Stimulated activated memory B cell treated with anti-CD40 and anti-IgM and Interleukin-4, amounts not matched to agents 10 μg/mL and 1 μg/mL and 100 μg/mL, for 72 hours (primary cell): Measurements from ENCODE around the gene RAB7B.

ENCODE experiments used
- ATAC-seq: fragments of 150-1000 bp; cut with Tn5 transposase; 2 replicates; pipeline ENCODE4 v1.10.0; 2021
- H3K27ac Mint-ChIP-seq: one replicate; pipeline ENCODE4 v1.8.0; 2022; ENCODE audit warnings: mild to moderate bottlenecking, mixed read lengths
- H3K27me3 Mint-ChIP-seq: one replicate; pipeline ENCODE4 v1.8.0; 2022; ENCODE audit warnings: mixed read lengths
- H3K36me3 Mint-ChIP-seq: one replicate; pipeline ENCODE4 v1.8.0; 2022; ENCODE audit warnings: mixed read lengths
- H3K4me1 Mint-ChIP-seq: one replicate; pipeline ENCODE4 v1.8.0; 2022; ENCODE audit warnings: mixed read lengths
- H3K4me3 Mint-ChIP-seq: one replicate; pipeline ENCODE4 v1.8.0; 2022; ENCODE audit warnings: mild to moderate bottlenecking, moderate library complexity, mixed read lengths
- H3K9me3 Mint-ChIP-seq: one replicate; pipeline ENCODE4 v1.8.0; 2022; ENCODE audit warnings: mixed read lengths

RAB7B gene

GRCh38 chr1:205961405-205961804 lies 41.8 kb downstream of the RAB7B start:
- no peaks in the 10 kb centered on the region for H3K9me3 Mint-ChIP-seq
- H3K4me1 Mint-ChIP-seq, result peaks cover 7% of the 10 kb centered on the region
- ATAC-seq, result peak; percentile 10
- no peak overlapping the region for H3K4me3 Mint-ChIP-seq
- peaks cover 48% of the 10 kb centered on the region for H3K27me3 Mint-ChIP-seq
- no peak overlapping the region for H3K27ac Mint-ChIP-seq
- H3K36me3 Mint-ChIP-seq, result no peaks in the 10 kb centered on the region

DNA sequence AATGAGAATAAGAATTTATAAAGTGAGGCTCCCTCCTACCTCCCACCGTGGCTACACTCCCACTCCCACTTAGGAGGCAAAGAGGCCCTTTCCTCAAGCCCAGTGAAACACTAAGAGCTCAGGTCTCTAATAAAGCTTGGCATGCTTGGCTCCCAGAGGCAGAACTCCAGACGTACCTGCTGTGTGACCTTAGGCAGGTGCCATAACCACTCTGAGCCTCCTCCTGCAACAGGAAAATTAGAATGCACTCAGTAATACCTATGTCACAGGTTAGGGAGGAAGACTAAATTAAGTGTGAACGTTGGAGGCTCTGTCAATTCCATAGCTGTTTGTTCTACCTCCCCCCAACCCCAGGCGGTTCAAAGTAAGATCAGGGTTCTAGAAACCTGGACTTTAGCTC lies 43.4 kb downstream of the RAB7B start:
- H3K36me3 Mint-ChIP-seq, result no peaks in the 10 kb centered on the region
- peaks cover 7% of the 10 kb centered on the region for H3K4me1 Mint-ChIP-seq
- H3K27me3 Mint-ChIP-seq, result peaks cover 57% of the 10 kb centered on the region
- H3K27ac Mint-ChIP-seq, result no peak overlapping the region
- H3K9me3 Mint-ChIP-seq, result no peaks in the 10 kb centered on the region
- ATAC-seq, result no peak
- H3K4me3 Mint-ChIP-seq, result no peak overlapping the region

DNA sequence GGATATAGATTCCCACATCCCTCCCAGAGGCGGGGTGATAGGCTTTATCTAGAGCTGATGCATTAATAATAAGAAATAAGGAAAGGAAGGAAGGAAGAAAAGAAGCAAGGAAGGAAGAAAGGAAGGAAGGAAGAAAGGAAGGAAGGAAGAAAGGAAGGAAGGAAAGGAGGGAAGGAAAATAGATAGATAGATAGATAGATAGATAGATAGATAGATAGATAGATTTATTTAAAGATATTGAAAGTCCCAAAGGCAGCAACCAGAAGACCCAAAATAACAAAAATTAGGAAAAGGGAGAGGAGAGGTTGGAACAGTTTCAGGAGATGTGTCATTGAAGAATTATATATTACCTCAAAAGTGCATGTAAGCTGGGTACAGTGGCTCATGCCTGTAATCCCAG lies 47.7 kb downstream of the RAB7B start:
- no peak for ATAC-seq
- H3K27me3 Mint-ChIP-seq, result peaks cover 26% of the 10 kb centered on the region
- H3K4me1 Mint-ChIP-seq, result no peaks in the 10 kb centered on the region
- no peaks in the 10 kb centered on the region for H3K9me3 Mint-ChIP-seq
- no peaks in the 10 kb centered on the region for H3K36me3 Mint-ChIP-seq
- H3K27ac Mint-ChIP-seq, result no peak overlapping the region
- no peak overlapping the region for H3K4me3 Mint-ChIP-seq

DNA sequence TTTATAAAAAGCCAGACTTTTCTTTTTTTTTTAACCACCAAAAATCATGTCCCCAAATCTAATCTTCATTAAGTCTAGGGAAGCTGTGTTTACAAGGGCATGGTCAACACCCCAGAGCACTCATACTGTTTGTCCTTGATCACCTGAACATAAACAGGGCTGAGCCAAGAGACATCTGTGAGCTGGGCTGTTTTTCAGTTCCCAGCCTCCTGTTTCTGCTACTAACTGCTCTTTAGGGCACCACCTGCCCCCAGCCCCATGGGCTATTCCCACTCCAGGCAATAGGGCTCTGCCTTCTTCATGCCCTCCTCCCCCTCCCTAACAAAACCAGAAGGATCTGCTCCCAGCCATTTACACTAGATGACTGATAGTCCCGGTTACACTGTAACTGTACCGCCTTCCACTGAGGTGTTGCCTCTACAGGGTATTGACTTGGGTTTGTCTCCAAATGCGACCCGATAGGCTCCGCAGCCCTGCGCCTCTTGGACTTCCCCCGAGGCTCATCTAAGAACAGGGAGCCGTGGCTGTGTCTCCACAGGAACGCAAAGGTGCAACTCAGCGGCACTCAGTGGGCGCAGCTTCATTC lies 48.3 kb downstream of the RAB7B start:
- Mint-ChIP-seq H3K27ac (no peak overlapping the region), H3K36me3 (no peaks in the 10 kb centered on the region), H3K4me1 (no peaks in the 10 kb centered on the region), H3K27me3 (peaks cover 21% of the 10 kb centered on the region), H3K9me3 (no peaks in the 10 kb centered on the region), H3K4me3 (no peak overlapping the region)
- no peak for ATAC-seq

DNA sequence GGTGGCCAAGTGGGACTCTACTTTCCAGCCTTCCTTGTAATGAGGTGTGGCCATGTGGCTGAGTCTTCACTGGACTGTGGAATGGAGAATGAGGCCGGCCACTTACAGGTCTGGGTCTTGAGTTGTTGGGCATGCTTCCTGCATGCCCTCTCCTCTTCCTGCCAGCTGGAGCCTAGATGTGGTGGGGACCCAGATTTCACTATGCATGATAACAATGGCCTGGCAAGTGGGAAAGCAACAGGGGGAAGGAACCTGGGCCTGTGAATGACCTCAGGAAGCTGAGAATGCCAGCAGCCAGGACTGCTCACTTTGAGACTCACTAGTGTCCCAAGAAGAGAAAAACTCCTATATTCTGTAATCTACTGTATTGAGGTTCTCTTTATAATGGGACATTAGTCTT lies 51.4 kb downstream of the RAB7B start:
- Mint-ChIP-seq H3K4me3 (no peak overlapping the region), H3K9me3 (no peaks in the 10 kb centered on the region), H3K36me3 (no peaks in the 10 kb centered on the region), H3K4me1 (peaks cover 7% of the 10 kb centered on the region), H3K27ac (no peak overlapping the region), H3K27me3 (peaks cover 9% of the 10 kb centered on the region)
- no peak for ATAC-seq

DNA sequence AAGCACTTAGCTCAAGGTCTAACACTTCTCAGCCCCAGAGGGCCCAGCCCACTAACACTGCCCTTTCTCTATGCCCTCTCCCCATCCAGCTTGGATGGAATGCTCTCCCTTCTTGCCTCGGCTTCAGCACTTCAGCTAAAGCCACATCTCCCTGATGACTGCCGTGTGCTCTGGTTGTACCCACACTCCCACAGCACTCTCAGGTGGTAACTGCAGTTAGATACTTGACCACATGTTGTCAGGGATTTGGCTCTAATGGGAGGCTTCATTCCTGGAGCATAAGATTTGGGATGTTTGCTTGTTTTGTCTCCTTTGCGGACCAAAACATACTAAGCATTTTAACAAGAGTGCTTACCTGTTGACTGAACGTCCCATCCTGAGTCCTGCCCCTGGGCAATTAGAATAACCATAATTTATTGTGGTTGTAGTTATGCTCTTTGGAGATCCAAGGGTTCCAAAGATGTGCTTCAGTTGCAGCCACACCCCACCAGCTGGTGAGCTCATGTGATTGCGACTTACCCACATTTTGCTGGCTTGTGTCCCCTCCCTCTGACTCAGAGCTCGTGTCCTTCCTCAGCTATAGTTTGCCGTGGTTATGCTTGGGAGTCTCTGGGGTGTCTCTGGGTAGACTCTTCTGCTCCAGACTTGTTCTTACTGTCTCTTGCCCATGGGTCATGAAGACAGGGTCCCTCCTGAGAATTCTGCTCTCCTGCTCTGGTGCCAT lies 52.2 kb downstream of the RAB7B start:
- no peaks in the 10 kb centered on the region for H3K36me3 Mint-ChIP-seq
- ATAC-seq, result no peak
- H3K27me3 Mint-ChIP-seq, result peaks cover 13% of the 10 kb centered on the region
- no peaks in the 10 kb centered on the region for H3K9me3 Mint-ChIP-seq
- H3K4me1 Mint-ChIP-seq, result peaks cover 7% of the 10 kb centered on the region
- H3K4me3 Mint-ChIP-seq, result no peak overlapping the region
- no peak overlapping the region for H3K27ac Mint-ChIP-seq

DNA sequence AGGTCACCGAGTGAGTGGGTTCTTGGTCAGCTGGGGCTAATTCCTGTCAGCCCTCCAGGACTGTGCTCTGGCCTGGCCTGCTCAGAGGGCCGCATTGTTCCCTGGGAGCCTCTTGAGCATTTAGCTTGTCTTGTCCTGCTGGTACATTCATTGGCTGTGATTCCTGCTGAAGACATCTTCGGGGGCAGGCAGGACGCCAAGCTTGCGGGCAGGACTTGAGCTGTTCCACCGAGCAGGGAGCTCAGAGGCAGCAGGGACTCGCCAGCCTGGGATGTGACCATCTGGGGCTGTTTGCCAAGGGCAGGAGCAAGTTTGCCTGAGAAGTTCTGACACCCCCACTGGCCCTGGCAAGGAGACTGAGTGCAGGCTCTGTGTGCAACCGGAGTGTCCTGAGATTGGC lies 52.9 kb downstream of the RAB7B start:
- Mint-ChIP-seq H3K4me1 (peaks cover 7% of the 10 kb centered on the region), H3K4me3 (no peak overlapping the region), H3K36me3 (no peaks in the 10 kb centered on the region), H3K9me3 (no peaks in the 10 kb centered on the region), H3K27me3 (peaks cover 14% of the 10 kb centered on the region), H3K27ac (no peak overlapping the region)
- ATAC-seq, result no peak

DNA sequence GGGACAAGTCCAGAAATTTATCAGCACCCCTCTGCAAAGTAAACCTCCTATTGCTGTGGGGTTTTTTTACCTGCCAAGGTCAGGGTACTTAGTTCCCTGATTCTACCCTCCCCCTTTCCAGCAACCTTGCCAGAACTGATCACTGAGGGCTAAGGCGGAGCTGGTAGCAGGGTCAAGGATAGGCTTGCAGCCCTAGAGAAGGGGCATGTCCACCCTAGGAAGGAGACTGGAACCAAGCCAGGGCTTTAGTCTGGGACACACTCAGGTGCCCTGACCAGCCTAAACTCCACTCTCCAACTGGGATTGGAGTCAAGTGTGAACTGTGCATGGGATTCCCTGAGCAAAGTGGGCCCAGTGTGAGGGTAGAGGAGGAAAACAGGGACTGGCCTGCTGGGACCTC lies 53.4 kb downstream of the RAB7B start:
- Mint-ChIP-seq H3K36me3 (no peaks in the 10 kb centered on the region), H3K27me3 (peaks cover 11% of the 10 kb centered on the region), H3K9me3 (no peaks in the 10 kb centered on the region), H3K27ac (no peak overlapping the region), H3K4me1 (peaks cover 7% of the 10 kb centered on the region), H3K4me3 (no peak overlapping the region)
- ATAC-seq, result no peak

- no peak for ATAC-seq
- Mint-ChIP-seq H3K36me3 (no peaks in the 10 kb centered on the region), H3K4me3 (no peak overlapping the region), H3K4me1 (peaks cover 7% of the 10 kb centered on the region), H3K27me3 (peaks cover 19% of the 10 kb centered on the region), H3K9me3 (no peaks in the 10 kb centered on the region), H3K27ac (no peak overlapping the region)
Observed at GRCh38 chr1:205948886-205949285, 54.3 kb downstream of the RAB7B start.

DNA sequence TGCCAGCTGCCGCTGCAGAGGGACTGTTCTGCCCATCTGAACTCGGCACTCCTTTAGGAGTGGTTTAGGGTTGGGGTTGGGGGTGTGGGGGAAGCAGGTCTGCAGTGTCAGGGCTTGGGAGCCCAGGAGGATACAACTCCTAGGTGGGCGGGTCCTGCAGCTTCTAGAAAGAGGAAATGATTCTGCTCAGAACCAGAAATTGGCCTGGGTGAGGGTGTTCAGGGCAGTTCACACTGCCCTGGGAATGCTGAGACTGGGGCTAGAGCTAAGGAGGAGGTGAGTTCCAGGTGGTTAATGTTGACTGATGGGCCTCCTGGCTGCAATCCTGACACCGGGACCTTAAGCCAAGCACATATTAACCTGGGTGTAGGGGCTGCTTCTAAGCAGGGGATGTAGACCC lies 55.2 kb downstream of the RAB7B start:
- H3K4me3 Mint-ChIP-seq, result no peak overlapping the region
- H3K9me3 Mint-ChIP-seq, result no peaks in the 10 kb centered on the region
- H3K4me1 Mint-ChIP-seq, result peaks cover 7% of the 10 kb centered on the region
- H3K27ac Mint-ChIP-seq, result no peak overlapping the region
- H3K27me3 Mint-ChIP-seq, result peaks cover 28% of the 10 kb centered on the region
- ATAC-seq, result peak; percentile 7
- no peaks in the 10 kb centered on the region for H3K36me3 Mint-ChIP-seq

GRCh38 chr1:205947024-205947423 lies 56.2 kb downstream of the RAB7B start:
- Mint-ChIP-seq H3K9me3 (no peaks in the 10 kb centered on the region), H3K4me1 (peaks cover 7% of the 10 kb centered on the region), H3K4me3 (no peak overlapping the region), H3K36me3 (no peaks in the 10 kb centered on the region), H3K27ac (no peak overlapping the region), H3K27me3 (peaks cover 38% of the 10 kb centered on the region)
- no peak for ATAC-seq

- no peak for ATAC-seq
- H3K27me3 Mint-ChIP-seq, result peaks cover 57% of the 10 kb centered on the region
- H3K9me3 Mint-ChIP-seq, result no peaks in the 10 kb centered on the region
- no peak overlapping the region for H3K27ac Mint-ChIP-seq
- peaks cover 7% of the 10 kb centered on the region for H3K4me1 Mint-ChIP-seq
- H3K36me3 Mint-ChIP-seq, result no peaks in the 10 kb centered on the region
- no peak overlapping the region for H3K4me3 Mint-ChIP-seq
Observed at GRCh38 chr1:205945069-205945468, 58.1 kb downstream of the RAB7B start.

- no peaks in the 10 kb centered on the region for H3K36me3 Mint-ChIP-seq
- H3K27me3 Mint-ChIP-seq, result peaks cover 63% of the 10 kb centered on the region
- no peak for ATAC-seq
- H3K4me1 Mint-ChIP-seq, result peaks cover 12% of the 10 kb centered on the region
- H3K4me3 Mint-ChIP-seq, result no peak overlapping the region
- H3K27ac Mint-ChIP-seq, result no peak overlapping the region
- no peaks in the 10 kb centered on the region for H3K9me3 Mint-ChIP-seq
Observed at GRCh38 chr1:205944525-205944924, 58.7 kb downstream of the RAB7B start.

- no peak within 1 kb of the TSS for H3K4me3 Mint-ChIP-seq
- H3K27me3 Mint-ChIP-seq, result peaks cover 72% of the 10 kb centered on the region
- no peaks in the 10 kb centered on the region for H3K36me3 Mint-ChIP-seq
- H3K4me1 Mint-ChIP-seq, result peaks cover 11% of the 10 kb centered on the region
- no peak within 1 kb of the TSS for H3K27ac Mint-ChIP-seq
- ATAC-seq, result peak; percentile 2
- no peaks in the 10 kb centered on the region for H3K9me3 Mint-ChIP-seq
Observed at GRCh38 chr1:205943245-205943644, 60.0 kb downstream of the RAB7B start, which contains the start of gene SLC26A9. SLC26A9 (minus strand) TSS chr1:205943456; CDS start chr1:205935820, 7,636 bp downstream.

DNA sequence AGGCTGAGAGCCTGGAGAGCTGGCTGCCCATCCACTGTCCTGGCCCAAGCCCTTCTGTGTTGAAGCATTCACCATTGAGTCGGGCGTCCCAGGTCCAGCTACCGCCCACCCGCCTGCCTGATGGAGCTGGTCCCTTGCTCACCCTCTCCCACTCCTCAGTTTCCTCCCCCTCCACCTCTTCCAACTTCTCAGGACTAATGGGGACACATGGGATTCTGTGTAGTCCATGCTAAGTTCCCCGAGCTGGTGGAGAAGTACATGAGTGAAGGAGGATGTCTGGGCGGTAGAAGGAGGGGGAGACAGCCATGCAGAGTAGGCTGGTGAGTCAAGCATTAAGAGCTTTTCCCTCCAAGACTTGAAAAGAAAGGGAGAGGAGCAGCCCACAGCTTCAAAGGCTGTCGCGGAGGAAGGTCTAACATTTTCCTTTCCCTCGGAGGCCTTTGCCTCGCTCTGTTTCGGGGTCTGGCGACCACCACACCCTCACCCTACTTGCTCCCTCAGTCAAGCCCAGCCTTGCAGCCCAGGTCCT lies 60.5 kb downstream of the RAB7B start:
- Mint-ChIP-seq H3K9me3 (no peaks in the 10 kb centered on the region), H3K27ac (no peak overlapping the region), H3K36me3 (no peaks in the 10 kb centered on the region), H3K27me3 (peaks cover 78% of the 10 kb centered on the region), H3K4me3 (no peak overlapping the region), H3K4me1 (peaks cover 6% of the 10 kb centered on the region)
- ATAC-seq, result no peak

DNA sequence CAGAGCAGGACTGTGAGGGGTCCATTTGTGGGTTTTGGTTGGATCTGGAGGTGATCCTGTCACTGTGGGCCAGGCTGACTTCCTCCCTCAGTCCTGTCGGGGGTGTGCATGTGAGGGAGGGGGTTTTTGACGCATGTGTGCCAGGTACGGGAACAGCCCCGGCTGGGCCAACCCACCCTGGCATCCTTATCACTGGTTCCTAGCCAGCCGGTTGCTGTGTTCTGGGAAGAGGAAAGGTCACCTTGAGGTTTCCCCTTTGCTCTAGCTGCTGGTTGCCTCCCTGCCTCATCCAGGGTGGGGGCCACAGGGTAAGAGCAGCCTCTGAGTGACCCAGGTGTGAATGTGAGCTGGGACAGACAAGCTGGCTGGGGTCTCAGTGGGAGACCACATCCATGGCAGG lies 62.5 kb downstream of the RAB7B start:
- no peak for ATAC-seq
- Mint-ChIP-seq H3K4me1 (peaks cover 6% of the 10 kb centered on the region), H3K27ac (no peak overlapping the region), H3K4me3 (no peak overlapping the region), H3K27me3 (peaks cover 86% of the 10 kb centered on the region), H3K36me3 (no peaks in the 10 kb centered on the region), H3K9me3 (no peaks in the 10 kb centered on the region)
